GM18498 (cell line): Measurements from ENCODE around the gene CCDC102A.
"Not testable (repeated sequence)": the region's sequence is repeated elsewhere in the genome, so short reads cannot be mapped to it uniquely, and the experiment has no call there.

ENCODE experiments used
- ATAC-seq: cut with Tn5 transposase; IDR thresholded peaks from one replicate; pipeline ENCODE4 v1.9.1; 2021; ENCODE audit warnings: mild to moderate bottlenecking, moderate library complexity; ENCODE audit not compliant: unreplicated experiment

Gene CCDC102A

DNA sequence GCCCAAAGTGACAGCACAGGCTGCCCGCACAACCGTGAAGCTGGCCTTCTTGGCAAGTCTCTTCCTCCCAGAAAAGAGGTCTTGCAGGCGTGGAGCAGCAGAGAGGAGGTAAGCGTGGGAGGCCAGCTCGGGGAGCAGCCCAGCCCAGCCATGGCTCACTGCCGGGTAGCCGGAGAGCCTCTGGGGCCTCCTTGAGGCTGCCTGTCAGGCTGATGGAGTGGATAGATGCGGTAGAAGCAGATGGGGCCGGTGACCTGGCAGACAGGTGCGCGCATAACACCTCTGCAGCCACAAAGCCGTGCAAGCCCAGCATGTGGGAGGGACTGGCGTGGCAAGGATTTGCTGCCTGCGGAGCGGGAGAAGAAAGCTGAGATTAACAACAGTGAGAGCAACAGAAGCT lies 33.0 kb downstream of the CCDC102A start:
- ATAC-seq, result no peak

DNA sequence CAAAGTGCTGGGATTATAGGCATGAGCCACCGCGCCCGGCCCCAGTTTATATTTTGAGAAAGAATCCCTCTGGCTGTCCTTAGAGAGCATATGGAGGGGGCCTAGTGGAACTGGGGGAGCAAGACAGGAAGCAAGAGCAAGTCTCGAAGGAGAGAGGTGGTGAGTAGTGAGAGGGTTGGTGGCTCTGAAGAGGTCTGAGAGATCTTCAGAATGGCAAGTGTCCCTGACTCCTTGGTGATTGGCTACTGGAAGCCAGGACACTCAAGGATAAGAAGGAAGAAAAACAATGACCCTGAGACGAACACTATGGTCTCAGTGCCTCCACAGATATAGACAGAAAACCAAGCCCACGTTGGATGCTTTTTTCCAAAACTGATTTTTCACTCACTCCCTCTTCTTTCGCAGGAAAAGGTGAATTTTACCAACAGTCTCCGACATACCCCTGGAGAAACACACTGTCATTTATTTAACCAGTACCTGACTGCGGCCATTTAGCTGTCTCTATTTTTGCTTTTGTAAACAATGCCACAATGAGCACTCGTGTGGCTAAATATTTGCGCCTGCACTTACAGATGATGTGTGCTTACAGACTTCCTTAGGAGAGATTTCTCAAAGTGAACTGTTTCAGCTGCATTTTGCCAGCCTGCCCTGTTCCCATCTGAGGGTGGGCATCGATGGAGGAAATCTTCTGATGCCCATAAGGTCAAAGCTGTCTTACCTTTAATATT lies 34.2 kb downstream of the CCDC102A start:
- no peak for ATAC-seq

DNA sequence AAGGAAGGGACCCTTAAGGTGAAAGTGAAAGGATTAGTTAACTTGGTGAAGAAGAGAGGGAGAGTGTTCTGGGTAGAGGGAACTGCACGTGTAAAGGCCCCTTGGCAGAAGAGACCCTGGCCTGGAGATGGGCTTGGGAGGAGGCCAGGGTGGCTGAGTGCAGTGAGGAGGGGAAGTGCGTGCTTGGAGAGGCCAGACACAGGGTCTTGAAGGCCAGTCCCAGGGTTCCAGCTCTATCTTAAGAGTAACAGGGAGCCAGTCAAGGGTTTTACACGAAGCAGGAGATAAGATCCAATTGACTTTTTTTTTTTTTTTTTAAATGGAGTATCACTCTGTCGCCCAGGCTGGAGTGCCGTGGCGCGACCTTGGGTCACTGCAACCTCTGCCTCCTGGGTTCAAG lies 34.9 kb downstream of the CCDC102A start:
- ATAC-seq, result no peak

DNA sequence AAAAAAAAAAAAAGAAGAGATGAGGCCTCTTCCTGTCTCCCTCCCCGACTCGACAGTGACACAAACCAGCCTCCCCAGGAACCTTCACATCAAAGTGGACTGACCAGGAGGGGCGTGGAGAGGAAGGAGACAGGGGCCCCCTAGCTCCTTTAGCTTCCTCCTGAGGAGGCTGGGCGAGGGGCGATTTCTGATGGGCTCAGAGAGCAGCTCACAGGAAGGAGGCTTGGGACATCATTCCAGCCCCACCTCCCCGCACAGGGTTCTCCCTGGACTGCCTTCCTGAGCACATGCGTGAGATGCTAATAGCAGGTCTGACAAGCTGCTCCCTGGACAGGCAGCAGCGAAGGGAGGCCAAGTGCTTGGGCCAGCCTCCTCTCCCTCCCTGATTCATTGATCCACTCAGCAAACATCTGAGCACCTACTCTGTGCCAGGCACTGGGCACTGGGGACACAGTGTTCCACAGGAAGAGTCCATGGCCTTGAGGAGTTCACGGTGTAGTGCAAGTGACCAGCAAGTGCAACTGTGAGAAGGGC lies 35.7 kb downstream of the CCDC102A start:
- ATAC-seq, result no peak

DNA sequence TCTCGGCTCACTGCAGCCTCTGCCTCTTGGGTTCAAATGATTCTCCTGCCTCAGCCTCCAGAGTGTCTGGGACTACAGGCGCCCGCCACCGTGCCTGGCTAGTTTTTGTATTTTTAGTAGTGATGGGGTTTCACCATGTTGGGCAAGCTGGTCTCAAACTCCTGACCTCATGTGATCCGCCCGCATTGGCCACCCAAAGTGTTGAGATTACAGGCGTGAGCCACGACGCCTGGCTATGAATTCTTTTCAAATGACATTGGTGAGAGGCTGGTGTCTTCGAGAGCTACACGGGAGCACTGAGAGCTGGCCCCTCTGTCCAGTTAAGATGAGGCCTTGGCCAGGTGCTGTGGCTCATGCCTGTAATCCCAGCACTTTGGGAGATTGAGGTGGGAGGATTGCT lies 36.4 kb downstream of the CCDC102A start:
- ATAC-seq, result not testable (repeated sequence)

DNA sequence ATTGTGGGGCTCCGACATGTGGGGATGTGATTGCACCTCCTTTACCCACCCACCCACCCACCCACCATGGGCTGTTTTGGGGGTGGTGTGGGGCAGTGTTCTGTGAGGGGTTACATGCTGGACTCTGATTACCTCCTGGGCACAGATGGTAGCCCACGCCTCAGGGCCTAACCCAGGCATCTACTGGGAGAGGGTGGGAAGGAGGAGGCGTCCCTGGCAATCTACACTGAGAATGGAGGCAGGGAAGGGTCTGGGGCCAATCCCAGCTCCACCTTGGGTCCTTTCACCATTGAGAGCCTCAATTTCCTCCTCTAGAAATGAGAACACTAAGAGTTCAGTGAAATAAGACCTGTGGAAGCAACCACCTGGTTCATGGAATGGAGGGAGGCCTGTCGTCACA lies 38.3 kb downstream of the CCDC102A start:
- no peak for ATAC-seq

DNA sequence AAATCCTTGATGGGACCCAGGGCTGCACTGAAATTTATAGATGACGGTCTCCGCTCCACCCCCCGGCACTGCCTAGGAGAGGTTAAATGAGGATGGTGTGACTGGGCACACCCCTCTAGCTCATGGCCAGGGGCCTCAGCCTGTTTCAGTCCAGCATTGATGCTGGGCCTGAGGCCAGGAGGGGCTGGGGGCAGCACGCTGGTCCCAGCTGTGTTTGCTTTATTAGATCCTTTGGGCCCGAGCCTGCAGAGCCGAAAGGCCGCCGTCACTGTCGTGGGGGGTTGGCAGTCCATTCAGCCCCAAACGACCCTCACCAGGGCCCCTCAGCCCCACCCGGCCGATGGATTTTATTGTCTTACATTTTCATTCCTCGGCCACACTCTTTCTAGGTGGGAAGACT lies 39.2 kb downstream of the CCDC102A start:
- no peak for ATAC-seq

DNA sequence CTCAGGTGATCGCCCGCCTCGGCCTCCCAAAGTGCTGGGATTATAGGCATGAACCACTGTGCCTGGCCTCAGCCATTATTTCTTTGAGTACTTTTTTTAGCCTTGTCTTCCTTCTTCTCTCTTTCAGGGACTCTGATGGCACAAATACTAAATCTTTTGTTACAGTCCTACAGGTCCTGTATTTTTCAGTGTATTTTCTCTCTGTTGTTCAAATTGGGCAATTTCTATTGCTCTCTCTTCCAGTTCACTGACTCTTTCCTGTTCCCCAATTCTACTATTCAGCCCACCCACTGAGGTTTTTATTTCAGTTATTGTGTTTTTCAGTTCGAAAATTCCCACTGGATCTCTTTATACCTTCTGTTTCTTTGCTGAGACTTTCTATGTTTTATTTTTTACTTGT lies 42.6 kb downstream of the CCDC102A start:
- ATAC-seq, result no peak

DNA sequence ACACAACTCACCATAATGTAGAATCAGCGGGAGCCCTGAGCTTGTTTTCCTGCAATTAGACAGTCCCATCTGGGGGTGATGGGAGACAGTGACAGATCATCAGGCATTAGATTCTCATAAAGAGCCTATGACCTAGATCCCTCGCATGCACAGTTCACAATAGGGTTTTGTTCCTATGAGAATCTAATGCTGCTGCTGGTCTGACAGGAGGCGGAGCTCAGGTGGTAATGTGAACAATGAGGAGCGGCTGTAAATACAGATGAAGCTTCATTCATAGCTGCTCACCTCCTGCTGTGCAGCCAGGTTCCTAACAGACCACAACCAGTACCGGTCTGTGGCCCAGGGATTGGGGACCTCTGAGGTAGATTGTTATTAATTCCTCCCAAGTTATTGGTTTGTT lies 47.1 kb downstream of the CCDC102A start:
- ATAC-seq, result no peak

DNA sequence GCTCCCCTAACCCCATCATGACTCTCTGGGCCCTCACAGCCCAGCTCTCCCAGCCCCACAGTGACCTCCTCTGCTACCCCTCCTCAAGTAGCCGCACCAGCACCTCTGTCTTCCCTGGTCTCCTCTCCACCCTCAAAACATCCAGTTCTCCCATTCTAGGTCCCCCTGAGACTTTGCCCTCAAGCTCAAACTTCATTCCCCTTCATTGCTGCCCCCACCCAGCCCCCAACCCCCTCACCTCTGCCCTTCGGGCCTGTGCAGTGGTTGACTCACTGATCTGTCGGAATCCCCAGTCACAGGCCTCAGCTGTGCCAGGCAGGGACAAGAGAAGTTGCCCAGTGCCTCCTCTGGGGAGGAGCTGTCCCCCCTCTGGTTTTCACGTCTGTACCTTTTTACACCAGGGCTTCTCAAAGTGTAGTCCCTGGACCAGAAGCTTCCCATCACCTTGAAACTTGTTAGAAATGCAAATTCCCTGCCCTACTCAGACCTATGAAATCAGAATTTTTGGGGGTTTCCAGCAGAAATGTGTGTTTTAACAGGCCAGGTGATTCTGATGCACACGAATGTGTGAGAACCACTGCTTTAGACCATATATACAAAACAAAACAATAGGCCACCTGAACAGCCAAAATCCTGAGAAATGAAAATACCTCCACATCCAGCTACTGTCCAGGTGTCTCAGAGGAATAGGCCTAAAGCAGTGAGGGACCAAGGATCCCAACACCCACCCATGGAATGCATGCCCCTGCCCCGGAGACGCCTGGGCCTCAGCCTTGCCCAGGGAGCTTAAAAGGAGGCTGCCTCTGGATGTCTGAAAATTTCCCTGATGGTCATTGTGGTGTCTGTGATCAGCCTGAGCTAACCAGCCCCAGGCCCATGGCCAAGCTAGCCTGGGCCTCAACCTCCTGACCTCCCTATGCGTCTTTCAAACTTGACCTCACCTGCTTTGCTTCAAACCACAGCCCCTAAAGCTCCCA lies 49.2 kb downstream of the CCDC102A start:
- ATAC-seq, result no peak

DNA sequence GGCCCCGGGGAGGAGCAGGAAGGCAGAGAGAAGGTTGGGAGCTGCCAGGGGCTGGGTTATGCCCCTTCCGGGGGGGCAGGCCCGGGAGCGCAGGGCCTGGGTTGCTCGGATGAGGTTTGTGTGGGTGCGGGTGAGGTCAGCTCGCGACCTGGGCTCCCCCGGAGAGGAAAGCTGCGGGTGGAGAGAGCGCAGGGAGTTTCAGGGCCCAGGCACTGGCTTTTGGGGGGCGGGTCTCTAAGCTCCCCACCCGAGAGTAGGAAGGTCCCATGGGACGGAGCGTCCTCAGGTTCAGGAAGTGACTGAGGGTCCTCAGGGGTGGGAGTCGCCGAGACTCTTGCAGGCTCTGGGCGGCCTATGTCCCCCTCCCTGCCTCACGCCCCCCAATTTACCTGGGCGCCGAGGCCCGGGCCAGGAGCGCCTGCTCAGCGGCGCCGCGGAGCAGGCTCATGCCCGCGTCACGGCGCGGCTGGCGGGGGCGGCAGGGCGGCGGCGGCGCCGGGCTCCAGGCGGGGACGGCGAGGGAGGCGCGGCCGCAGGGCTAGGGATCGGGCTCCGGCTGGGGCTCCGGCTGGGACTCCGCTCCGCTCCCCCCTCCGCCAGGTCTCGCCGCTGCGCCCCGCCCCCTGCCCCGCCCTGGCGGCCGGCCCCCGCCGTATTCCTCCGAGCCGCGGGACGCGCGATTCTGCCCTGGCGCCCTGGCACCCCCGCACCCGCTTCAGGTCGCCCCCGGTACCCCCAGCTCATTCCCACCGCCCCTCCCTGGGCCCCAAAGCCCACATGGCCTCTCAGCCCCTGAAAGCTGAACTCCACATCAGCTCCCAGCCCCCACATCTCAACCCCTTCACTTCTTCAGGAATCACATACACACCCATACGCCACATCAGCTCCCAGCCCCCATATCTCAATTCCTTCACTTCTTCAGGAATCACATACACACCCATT lies 50.2 kb downstream of the CCDC102A start, which contains the start of gene DOK4:
Gene DOK4, minus strand, starts transcription at position 578 of the 942 bp plus-strand sequence. CDS start 6,986 bp downstream, outside the sequence.
- ATAC-seq, result peak; percentile 88

DNA sequence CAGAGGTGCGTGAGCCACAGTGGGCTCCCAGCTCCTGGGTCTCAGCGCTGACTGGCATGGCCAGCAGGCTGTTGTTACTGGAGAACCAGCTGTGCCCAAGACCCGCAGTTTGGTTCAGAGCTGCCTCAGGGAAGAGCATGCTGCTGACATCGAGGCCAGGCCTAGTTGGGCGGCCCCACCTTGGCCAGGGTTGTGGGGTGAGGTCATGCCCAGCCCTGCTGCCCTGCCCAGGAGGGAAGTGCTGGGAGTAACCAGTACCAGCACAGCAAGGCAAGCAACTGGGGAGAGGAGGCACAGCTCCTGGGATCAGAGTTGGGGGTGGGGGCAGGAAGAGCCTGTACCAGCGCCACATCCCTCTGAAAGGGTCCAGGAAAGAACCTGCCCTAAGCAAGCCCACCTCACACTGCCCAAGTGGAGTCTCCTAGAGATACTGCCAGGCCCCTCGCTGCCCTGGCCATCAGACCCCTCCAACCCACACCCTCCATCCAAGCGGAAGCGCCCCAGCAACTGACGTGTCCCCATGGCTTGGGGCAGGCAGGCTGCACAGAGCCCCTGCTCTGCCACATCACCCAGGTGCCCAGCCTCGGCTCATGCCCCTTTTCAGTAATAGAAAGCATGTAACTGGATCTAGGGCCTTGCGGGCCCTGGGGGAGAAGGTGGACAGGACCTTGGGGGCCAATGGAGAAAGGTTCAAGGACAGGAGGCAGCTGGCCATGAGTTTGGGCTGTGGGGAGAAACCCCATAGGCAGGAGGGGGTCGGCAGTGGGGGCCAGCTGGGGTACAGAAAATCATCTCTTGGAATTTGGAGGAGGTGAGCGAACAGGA lies 51.1 kb downstream of the CCDC102A start:
- ATAC-seq, result no peak

DNA sequence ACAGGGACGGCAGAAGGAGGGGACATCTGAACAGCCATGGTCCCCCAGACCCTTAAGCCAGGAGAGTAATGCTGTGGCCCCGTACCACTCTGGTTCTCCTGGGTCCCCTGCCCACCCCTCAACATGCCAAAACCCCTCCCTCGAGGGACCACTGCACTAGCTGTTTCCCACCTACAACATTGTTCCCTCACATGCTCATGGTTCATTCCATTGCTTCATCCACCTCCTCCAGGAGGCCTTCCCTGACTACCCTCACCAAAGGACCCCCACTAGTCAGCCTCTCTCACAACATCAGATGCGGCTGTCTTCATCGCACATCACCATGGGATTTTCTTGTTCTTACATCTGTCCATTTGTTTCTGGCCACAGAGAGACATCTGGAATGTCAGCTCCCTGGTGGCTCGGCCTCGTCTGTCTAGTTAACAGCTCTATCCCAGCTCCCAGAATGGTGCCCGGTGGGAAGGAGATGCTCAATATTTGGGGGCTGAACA lies 51.8 kb downstream of the CCDC102A start:
- no peak for ATAC-seq

DNA sequence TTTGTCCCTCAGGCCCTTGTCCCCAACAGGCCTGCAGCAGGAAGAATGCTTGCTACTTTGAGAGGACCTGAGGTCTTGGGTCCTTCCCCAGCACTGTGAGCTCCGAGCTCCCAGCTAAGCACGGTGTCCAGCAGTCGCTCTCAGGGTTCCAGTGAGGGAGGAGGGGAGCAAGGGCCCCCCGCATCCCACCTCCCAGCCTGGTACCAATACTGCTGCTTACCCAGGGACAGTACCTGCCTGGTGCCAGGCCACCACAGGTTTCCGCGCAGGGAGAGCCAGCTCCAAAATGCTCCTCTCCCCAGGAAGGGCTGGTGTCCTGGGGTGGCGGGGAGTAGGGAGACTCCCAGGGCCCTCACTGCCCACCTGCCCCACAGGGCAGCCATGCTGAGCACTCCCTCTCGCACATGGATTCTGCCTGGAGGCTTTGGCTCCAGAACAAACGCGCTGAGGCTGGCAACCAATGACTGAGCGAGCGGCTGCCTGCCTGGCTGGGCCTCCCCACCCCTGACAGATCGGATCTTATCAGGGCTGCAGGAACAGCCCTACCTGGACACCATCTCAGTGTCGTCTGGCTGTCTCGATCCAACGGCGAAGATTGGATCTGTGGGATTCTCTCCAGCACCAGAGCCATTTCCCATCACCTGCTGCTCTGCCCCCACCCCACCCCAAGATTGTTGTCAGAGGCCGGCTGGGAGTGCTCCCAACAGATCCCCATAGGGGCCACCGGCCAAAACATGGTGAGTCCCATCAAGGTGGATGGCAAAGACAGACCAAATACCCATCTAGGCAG lies 52.5 kb downstream of the CCDC102A start:
- no peak for ATAC-seq

DNA sequence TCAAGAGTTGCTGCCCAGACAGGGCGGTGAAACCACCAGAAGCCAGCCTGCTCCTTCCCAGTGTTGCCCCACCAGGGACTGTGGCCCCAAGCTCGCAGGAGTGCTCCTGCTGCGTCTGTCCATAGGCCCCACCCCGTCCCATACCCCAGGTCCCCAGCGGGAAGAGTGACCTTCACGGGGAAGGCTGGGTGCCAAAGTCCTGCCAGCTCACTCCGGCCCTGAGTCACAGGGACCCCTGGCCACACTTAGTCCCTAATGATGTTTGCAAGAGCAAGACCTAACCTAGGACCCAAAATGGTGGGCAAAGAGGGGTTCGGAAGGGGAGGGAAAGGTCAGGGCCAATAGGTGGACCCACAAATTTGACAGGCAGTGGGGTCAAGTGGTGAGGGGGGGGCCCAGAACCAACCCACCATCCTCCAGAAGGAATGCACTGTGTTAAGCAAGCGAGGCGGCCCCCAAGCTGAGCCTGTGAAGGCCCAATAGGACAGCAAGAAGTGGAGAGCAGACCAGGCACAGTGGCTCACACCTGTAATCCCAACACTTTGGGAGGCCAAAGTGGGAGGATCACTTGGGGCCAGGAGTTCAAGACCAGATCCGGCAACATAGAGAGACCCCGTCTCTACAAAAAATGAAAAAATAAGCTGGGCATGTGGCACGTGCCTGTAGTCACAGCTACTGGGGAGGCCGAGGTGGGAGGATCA lies 53.4 kb downstream of the CCDC102A start:
- no peak for ATAC-seq

DNA sequence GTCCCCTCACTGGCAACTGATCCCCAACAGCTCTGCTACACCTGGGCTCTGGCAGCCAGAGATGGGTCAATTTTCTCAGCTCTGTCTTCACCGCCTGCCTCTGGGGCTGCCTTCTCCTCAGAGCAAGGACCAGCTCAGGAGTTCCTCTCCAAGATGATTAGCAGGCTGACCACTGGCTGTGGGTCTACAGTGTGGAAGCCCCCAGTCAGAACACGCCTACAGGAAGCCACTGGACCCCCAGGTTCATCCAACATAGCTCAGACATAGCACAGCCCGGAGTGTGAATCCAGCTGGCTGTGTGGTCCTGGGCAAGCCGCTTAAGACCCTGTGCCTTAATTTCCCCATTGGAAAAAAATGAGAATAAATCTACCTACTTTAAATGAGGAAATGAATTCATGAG lies 55.0 kb downstream of the CCDC102A start:
- ATAC-seq, result no peak

DNA sequence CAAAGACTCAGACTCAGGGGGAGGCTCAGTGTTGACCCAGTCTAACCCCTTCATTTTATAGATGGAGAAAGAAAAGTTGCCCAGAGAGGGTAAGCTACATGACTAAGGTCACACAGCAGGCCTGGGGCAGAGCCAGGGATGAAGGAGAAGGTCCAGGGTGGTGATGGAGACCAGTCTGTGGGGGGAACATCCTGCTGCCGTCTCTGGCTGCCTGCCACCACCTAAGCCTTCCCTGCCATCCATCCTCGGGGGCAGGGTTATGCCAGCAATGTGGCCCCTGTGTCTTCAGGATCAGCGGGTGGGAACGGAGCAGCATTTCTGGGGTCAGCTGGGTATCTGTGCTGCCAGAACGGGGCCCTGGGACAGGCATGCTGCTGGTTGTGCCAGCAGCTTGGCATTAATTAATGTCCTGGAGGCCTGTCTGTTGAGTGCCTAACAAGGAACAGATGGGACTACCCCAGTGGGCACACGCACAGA lies 55.6 kb downstream of the CCDC102A start:
- ATAC-seq, result no peak
